ES-I3 (cell line): Measurements from ENCODE around the gene UQCRC1.
"Not testable (repeated sequence)": the region's sequence is repeated elsewhere in the genome, so short reads cannot be mapped to it uniquely, and the experiment has no call there.

Experiments
- H3K36me3 ChIP-seq: 2 replicates; pipeline ENCODE4 v1.6.1; 2013; ENCODE audit warnings: mild to moderate bottlenecking, low read length, control low read depth, moderate library complexity; ENCODE audit not compliant: insufficient read depth
- H3K4me1 ChIP-seq: 2 replicates; pipeline ENCODE4 v1.6.1; 2013; ENCODE audit warnings: mild to moderate bottlenecking, control low read depth, low read length; ENCODE audit not compliant: insufficient read depth
- H3K9ac ChIP-seq: 2 replicates; pipeline ENCODE4 v1.6.1; 2013; ENCODE audit warnings: low read depth, mild to moderate bottlenecking, low read length, moderate library complexity
- H3K9me3 ChIP-seq: 2 replicates; pipeline ENCODE4 v1.6.1; 2013; ENCODE audit warnings: mild to moderate bottlenecking, low read length, moderate library complexity; ENCODE audit not compliant: control insufficient read depth, insufficient read depth

Gene UQCRC1

DNA sequence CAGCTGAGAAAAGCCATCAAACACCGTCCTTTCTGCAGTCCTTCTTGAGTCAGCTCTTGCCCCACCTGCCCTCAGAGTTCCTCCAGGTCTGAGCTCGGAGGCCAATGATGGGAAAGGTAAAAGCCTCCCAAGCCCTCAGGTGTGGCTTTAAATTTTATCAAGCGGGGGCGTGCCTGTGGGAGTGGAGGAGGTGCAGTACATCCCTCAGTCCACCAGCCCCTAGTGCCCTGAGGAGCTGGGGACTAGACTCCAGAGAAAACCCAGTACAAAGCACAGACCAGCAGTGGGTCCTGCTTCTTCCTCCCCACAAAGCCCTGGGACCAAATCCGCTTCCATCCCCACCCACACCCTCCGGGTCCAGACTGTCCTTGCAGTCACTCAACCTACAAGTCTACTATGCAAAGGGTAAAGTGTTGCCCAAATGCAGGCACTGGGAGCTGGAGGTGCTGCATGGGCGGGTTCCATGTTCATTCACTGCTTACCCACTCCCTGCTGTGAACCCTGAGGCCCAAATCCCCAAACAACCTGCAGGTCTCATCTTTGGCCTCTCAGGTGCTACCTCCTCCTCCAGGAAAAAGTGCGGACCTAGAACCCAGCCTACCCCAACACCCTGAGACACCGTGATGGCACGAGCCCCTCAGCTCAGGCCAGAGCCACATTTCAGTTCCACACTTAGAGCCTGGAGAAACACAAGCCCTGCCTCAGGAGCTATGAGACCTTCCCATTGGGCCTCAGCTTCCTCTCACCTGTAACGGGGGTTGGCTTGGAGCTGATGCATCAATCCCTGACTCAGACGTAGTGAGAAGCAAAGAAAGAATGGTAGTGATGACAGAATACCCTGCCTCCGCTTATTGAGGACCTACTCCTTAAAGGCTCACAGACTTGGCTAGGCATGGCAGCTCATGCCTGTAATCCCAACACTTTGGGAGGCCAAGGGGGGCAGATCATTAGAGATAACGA is 55.3 kb downstream of the UQCRC1 start:
- Histone ChIP-seq H3K4me1 (peaks cover 10% of the 10 kb centered on the region; the same call in 1 of the 2 replicates), H3K36me3 (no peaks in the 10 kb centered on the region), H3K9ac (no peak overlapping the region), H3K9me3 (no peaks in the 10 kb centered on the region)

DNA sequence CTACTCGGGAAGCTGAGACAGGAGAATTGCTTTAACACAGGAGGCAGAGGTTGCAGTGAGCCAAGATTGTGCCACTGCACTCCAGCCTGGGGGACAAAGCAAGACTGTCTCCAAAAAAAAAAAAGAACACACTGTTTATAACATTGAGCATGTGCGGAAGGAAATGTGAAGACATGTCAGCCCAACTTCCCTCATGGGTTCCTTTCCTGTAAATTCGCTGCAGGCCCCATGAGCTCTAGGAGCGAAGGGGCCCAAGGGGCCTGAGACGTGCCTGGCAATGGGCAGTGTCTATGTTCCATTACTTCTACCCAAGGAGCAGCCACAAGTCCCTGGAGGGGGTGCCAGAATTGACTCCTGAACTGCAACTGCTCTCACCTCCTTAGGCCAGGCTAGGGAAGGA is 56.1 kb downstream of the UQCRC1 start:
- Histone ChIP-seq H3K36me3 (no peaks in the 10 kb centered on the region), H3K4me1 (peaks cover 8% of the 10 kb centered on the region; the same call in 1 of the 2 replicates), H3K9me3 (no peaks in the 10 kb centered on the region), H3K9ac (no peak overlapping the region)

DNA sequence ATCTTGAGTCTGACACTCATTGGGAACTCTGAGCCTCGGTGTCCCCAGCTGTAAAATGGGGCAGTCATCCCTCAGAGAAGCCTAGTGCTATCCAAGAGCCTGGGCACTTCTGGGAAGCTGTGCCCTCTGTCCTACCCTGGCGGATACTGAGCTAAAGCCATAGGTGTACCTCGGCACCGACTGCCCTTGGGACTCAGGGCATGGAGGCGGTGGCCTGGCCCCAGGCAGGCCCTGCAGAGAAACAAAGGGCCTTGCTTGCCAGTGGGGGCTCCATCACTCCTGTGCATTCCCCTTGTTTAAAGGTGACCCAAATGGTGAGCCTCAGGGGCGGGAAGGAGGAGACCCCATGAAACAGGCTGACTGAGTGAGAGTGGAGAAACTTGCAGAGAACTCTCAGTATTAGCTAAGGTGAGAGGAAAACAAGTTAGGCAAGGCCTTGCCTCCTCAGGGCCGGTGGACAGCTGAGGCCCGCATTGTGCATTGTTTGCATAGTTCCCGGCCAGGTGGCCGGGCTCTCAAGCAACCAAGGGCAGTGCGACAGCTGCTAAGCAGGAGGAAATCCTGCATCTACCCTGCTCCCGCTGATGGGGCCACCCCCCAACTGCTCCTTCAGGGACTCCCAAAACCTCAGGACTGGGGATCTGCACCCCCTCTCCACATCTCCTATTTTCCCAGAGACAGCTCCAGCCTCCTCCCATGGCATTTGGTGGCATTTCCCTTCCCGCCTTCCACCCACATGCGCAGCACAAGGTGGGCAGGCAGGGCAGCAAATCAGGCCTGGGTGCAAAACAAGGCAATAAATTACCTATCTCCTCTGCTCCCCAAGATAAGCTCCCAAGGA is 57.1 kb downstream of the UQCRC1 start:
- Histone ChIP-seq H3K36me3 (no peaks in the 10 kb centered on the region), H3K9ac (no peak overlapping the region), H3K9me3 (no peaks in the 10 kb centered on the region), H3K4me1 (peaks cover 7% of the 10 kb centered on the region; the same call in 1 of the 2 replicates)

DNA sequence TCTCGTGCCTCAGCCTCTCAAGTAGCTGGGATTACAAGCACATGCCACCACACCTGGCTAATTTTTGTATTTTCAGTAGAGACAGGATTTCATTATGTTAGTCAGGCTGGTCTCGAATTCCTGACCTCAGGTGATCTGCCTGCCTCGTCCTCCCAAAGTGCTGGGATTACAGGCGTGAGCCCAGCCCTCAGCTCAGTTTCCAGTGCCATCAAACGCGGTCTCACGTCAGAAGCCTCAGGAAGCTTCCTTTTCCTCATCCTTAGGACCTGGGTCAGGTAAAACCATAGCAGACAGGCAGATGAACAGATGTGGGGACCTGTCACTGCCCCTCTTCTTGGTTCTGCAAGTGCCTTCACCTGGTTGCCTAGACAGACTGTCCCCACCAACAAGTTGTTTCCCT is 57.8 kb downstream of the UQCRC1 start:
- not testable (repeated sequence) for H3K9me3 ChIP-seq, H3K4me1 ChIP-seq, H3K9ac ChIP-seq, H3K36me3 ChIP-seq
